Fibroblast of the conjunctiva (primary cell): ENCODE data around the gene PRSS1.
"Not testable (repeated sequence)": the region's sequence is repeated elsewhere in the genome, so short reads cannot be mapped to it uniquely, and the experiment has no call there.

Experiments
- DNase-seq: peaks from one replicate; pipeline ENCODE4 v3.0.0-alpha.2; 2010; ENCODE audit warnings: low read depth

Gene PRSS1

GRCh38 chr7:142749218-142749993, at the start of gene PRSS1:
PRSS1 (plus strand) TSS chr7:142749472; CDS start chr7:142749485, 13 bp downstream.
- DNase-seq = no peak

- DNase-seq = not testable (repeated sequence)
Observed at GRCh38 chr7:142700935-142701334, 48.3 kb upstream of the PRSS1 start.

- DNase-seq = no peak
Observed at GRCh38 chr7:142703655-142704305, 45.5 kb upstream of the PRSS1 start.

GRCh38 chr7:142708726-142709125, 40.5 kb upstream of the PRSS1 start:
- DNase-seq = not testable (repeated sequence)

GRCh38 chr7:142709921-142710320, 39.4 kb upstream of the PRSS1 start:
- no peak for DNase-seq

GRCh38 chr7:142711196-142711595, 38.1 kb upstream of the PRSS1 start:
- no peak for DNase-seq

- DNase-seq = peak; percentile 13
Observed at GRCh38 chr7:142711746-142712616, 37.3 kb upstream of the PRSS1 start.

GRCh38 chr7:142712617-142712957, 36.7 kb upstream of the PRSS1 start:
- DNase-seq = no peak

GRCh38 chr7:142714375-142714774, 34.9 kb upstream of the PRSS1 start:
- DNase-seq = no peak

- DNase-seq = no peak
Observed at GRCh38 chr7:142716596-142716995, 32.7 kb upstream of the PRSS1 start.

- no peak for DNase-seq
Observed at GRCh38 chr7:142717453-142717852, 31.8 kb upstream of the PRSS1 start.

GRCh38 chr7:142718313-142718712, 31.0 kb upstream of the PRSS1 start:
- DNase-seq = no peak

GRCh38 chr7:142720172-142720773, 29.0 kb upstream of the PRSS1 start:
- DNase-seq = no peak

GRCh38 chr7:142720986-142721385, 28.3 kb upstream of the PRSS1 start:
- DNase-seq = no peak

GRCh38 chr7:142722248-142722794, 27.0 kb upstream of the PRSS1 start:
- no peak for DNase-seq

GRCh38 chr7:142733271-142733670, 16.0 kb upstream of the PRSS1 start:
- DNase-seq = no peak

- no peak for DNase-seq
Observed at GRCh38 chr7:142739923-142740492, 9.3 kb upstream of the PRSS1 start.

- no peak for DNase-seq
Observed at GRCh38 chr7:142740786-142741185, 8.5 kb upstream of the PRSS1 start.

- not testable (repeated sequence) for DNase-seq
Observed at GRCh38 chr7:142741932-142742331, 7.3 kb upstream of the PRSS1 start.

GRCh38 chr7:142745091-142745635, 4.1 kb upstream of the PRSS1 start:
- no peak for DNase-seq

GRCh38 chr7:142745745-142746144, 3.5 kb upstream of the PRSS1 start:
- DNase-seq = no peak
